Caco-2 (cell line): Measurements from ENCODE around the gene HAO1. TPM values are rescaled to one million over a fixed set of nuclear protein-coding genes. Genes with fewer than 3 reads are reported as not detected.

ENCODE experiments used
- BruUV-seq: library from RNA; stranded (reverse); fragments of 400-500 nt; replicated peaks from 2 replicates; lab custom pipeline; 2021; lab: Mats Ljungman, UMichigan
- CTCF ChIA-PET: fragments of 300-600 bp; sonication (Branson Sonifier 250); formaldehyde crosslinking; loops from one replicate; lab custom pipeline; 2022; ENCODE audit warnings: antibody characterized with exemption; lab: Charles Lee
- POLR2A ChIA-PET: fragments of 300-600 bp; sonication (Branson Sonifier 250); formaldehyde crosslinking; loops from one replicate; lab custom pipeline; 2022; ENCODE audit warnings: antibody characterized with exemption; lab: Charles Lee
- DNase-seq, 2 experiments: peaks; one replicate each; pipeline versions ENCODE4 v3.0.0 to v3.0.0-alpha.2; 2020 to 2022
- H3K27me3 ChIP-seq: replicated peaks from 2 replicates; pipeline ENCODE4 v1.6.0; 2011; ENCODE audit warnings: low read length; ENCODE audit not compliant: control insufficient read depth, insufficient read depth
- H3K36me3 ChIP-seq: 2 replicates; pipeline ENCODE4 v1.5.1; 2011; ENCODE audit warnings: low read length; ENCODE audit not compliant: control insufficient read depth, insufficient read depth
- H3K4me1 ChIP-seq: fragments of 250-450 bp; sonication (Bioruptor Pico); 2 replicates; pipeline ENCODE4 v1.5.1; 2020; ENCODE audit warnings: mild to moderate bottlenecking
- H3K4me3 ChIP-seq: 2 replicates; pipeline ENCODE4 v1.5.1; 2011; ENCODE audit warnings: low read depth, mild to moderate bottlenecking, control low read depth, low read length
- H3K9me3 ChIP-seq: fragments of 250-450 bp; sonication (Bioruptor Pico); 2 replicates; pipeline ENCODE4 v1.5.1; 2020; ENCODE audit warnings: mild to moderate bottlenecking, moderate library complexity
- H3K27ac Mint-ChIP-seq: one replicate; pipeline ENCODE4 v1.8.0; 2022; ENCODE audit warnings: mixed read lengths; ENCODE audit not compliant: unreplicated experiment
- H3K27me3 Mint-ChIP-seq: one replicate; pipeline ENCODE4 v1.8.0; 2022; ENCODE audit warnings: mixed read lengths; ENCODE audit not compliant: insufficient read depth, unreplicated experiment
- H3K36me3 Mint-ChIP-seq: one replicate; pipeline ENCODE4 v1.8.0; 2022; ENCODE audit warnings: mild to moderate bottlenecking, mixed read lengths; ENCODE audit not compliant: insufficient read depth, unreplicated experiment
- H3K4me1 Mint-ChIP-seq: one replicate; pipeline ENCODE4 v1.8.0; 2022; ENCODE audit warnings: low read depth, mixed read lengths; ENCODE audit not compliant: unreplicated experiment
- H3K4me3 Mint-ChIP-seq: one replicate; pipeline ENCODE4 v1.8.0; 2022; ENCODE audit warnings: mild to moderate bottlenecking, moderate library complexity, mixed read lengths; ENCODE audit not compliant: unreplicated experiment
- H3K9me3 Mint-ChIP-seq: one replicate; pipeline ENCODE4 v1.8.0; 2022; ENCODE audit warnings: mixed read lengths; ENCODE audit not compliant: unreplicated experiment
- intact Hi-C: fragments of 100-400 bp; cut with micrococcal nuclease; formaldehyde crosslinking; loops from one replicate; pipeline ENCODE4 v1.10.0; 2022; ENCODE audit not compliant: unreplicated experiment
- total RNA-seq: library from RNA; stranded (reverse); gene quantifications from 2 replicates; pipeline ENCODE4 v1.2.3, GENCODE V29; 2022
- TF ChIP-seq, protein P1 (sequence below), 2 experiments: fragments of 200-600 bp in 1 of 2; IDR thresholded peaks; 1 replicate in 1 of 2; 2 replicates in 1 of 2; pipeline versions ENCODE4 v1.5.1 to v1.8.0; 2011 to 2022; ENCODE audit warnings: antibody characterized with exemption in 1 of 2, control low read depth in 1 of 2, inconsistent platforms in 1 of 2, low read depth in 1 of 2, low read length in 1 of 2, mild to moderate bottlenecking in 1 of 2, moderate library complexity in 1 of 2; ENCODE audit not compliant: insufficient read depth in 1 of 2, severe bottlenecking in 1 of 2, unreplicated experiment in 1 of 2

The HAO1 gene
- total RNA-seq, 1 experiment from 2014 or later: not detected

GRCh38 chr20:7984192-7984591 is 43.9 kb upstream of the HAO1 start:
- CTCF ChIA-PET: interaction anchor here (0.6 kb wide), 1 partner anchor 55 kb away, joined by 4 read pairs; no protein-coding TSS in a partner anchor

GRCh38 chr20:7981374-7981773 is 41.1 kb upstream of the HAO1 start:
- Mint-ChIP-seq H3K4me1 (no peaks in the 10 kb centered on the region), H3K4me3 (no peak overlapping the region), H3K9me3 (no peaks in the 10 kb centered on the region), H3K27me3 (no peaks in the 10 kb centered on the region), H3K27ac (no peak overlapping the region), H3K36me3 (no peaks in the 10 kb centered on the region)
- H3K27me3 ChIP-seq: no peaks in the 10 kb centered on the region
- POLR2A ChIA-PET: no interaction called here
- no peak for DNase-seq
- H3K36me3 ChIP-seq: no peaks in the 10 kb centered on the region
- TF ChIP-seq, protein P1, sequence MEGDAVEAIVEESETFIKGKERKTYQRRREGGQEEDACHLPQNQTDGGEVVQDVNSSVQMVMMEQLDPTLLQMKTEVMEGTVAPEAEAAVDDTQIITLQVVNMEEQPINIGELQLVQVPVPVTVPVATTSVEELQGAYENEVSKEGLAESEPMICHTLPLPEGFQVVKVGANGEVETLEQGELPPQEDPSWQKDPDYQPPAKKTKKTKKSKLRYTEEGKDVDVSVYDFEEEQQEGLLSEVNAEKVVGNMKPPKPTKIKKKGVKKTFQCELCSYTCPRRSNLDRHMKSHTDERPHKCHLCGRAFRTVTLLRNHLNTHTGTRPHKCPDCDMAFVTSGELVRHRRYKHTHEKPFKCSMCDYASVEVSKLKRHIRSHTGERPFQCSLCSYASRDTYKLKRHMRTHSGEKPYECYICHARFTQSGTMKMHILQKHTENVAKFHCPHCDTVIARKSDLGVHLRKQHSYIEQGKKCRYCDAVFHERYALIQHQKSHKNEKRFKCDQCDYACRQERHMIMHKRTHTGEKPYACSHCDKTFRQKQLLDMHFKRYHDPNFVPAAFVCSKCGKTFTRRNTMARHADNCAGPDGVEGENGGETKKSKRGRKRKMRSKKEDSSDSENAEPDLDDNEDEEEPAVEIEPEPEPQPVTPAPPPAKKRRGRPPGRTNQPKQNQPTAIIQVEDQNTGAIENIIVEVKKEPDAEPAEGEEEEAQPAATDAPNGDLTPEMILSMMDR (IDR thresholded peaks at IDR 0.05; ENCODE audit: insufficient read depth in 1 of 2, low read depth in 1 of 2, low read length in 1 of 2, severe bottlenecking in 1 of 2, unreplicated experiment in 1 of 2): no peak
- H3K4me3 ChIP-seq: no peak overlapping the region
- intact Hi-C loops: loop anchor here (2.0 kb wide), 1 partner anchor 473 kb away; no protein-coding TSS in a partner anchor
- no peaks in the 10 kb centered on the region for H3K9me3 ChIP-seq
- CTCF ChIA-PET: interaction anchor here (1.0 to 1.4 kb wide), 3 partner anchors 45 to 741 kb away, joined by 3 to 11 read pairs (median 8); no protein-coding TSS in a partner anchor
- H3K4me1 ChIP-seq: peaks cover 10% of the 10 kb centered on the region
- BruUV-seq: no TSS peak

More at GRCh38 chr20:7984192-7984591, 43.9 kb upstream of the HAO1 start:
- H3K36me3 Mint-ChIP-seq: no peaks in the 10 kb centered on the region
- peaks cover 10% of the 10 kb centered on the region for H3K4me1 ChIP-seq
- H3K36me3 ChIP-seq: no peaks in the 10 kb centered on the region
- H3K9me3 Mint-ChIP-seq: no peaks in the 10 kb centered on the region
- BruUV-seq: no TSS peak
- intact Hi-C loops: no loop called here
- H3K4me1 Mint-ChIP-seq: no peaks in the 10 kb centered on the region
- H3K27me3 ChIP-seq: no peaks in the 10 kb centered on the region
- no peak overlapping the region for H3K4me3 Mint-ChIP-seq
- no peak overlapping the region for H3K27ac Mint-ChIP-seq
- no peak for DNase-seq
- TF ChIP-seq, protein P1 (IDR thresholded peaks at IDR 0.05; ENCODE audit: insufficient read depth in 1 of 2, low read depth in 1 of 2, low read length in 1 of 2, severe bottlenecking in 1 of 2, unreplicated experiment in 1 of 2): no peak
- H3K9me3 ChIP-seq: no peaks in the 10 kb centered on the region
- no peak overlapping the region for H3K4me3 ChIP-seq
- POLR2A ChIA-PET: no interaction called here
- no peaks in the 10 kb centered on the region for H3K27me3 Mint-ChIP-seq

DNA sequence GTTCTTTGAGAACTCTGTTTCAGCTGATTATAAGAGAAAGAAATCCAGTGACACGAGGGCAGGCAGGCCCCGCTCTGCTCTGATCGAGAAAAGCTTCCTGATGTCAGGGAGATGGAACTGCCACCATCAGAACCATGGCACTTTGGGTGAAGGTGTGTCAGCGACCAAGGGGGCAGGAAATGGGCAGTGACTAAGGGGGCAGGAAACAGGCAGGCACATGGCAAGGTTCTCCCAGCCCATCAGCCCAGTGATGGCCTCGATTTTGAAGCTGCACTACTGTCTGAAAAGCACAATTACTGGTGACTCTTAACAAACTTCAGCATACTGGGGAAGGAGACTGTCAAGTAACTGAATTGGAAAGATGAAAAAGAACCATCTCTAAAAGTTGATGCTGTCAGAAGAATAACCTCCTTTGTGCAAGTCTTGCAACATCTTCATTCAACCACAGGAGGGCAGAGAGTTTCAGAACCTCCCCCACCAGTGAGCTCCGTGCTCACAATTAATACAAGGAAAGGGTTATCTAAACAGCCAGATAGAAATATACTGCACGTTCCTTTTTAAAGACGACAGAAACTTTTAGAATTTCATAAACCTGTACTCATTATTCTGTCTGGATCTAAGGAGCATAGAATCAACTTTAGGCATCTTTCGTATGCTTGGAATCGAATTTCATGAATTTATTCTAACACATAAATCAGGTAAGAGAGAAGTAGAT is 40.2 kb upstream of the HAO1 start:
- Histone ChIP-seq H3K4me1 (peaks cover 10% of the 10 kb centered on the region), H3K9me3 (no peaks in the 10 kb centered on the region), H3K36me3 (no peaks in the 10 kb centered on the region), H3K27me3 (no peaks in the 10 kb centered on the region), H3K4me3 (no peak overlapping the region)
- Mint-ChIP-seq H3K27me3 (no peaks in the 10 kb centered on the region), H3K27ac (no peak overlapping the region), H3K36me3 (no peaks in the 10 kb centered on the region), H3K4me1 (no peaks in the 10 kb centered on the region), H3K4me3 (no peak overlapping the region), H3K9me3 (no peaks in the 10 kb centered on the region)
- ChIA-PET POLR2A (no interaction called here), CTCF (interaction anchor here (0.7 to 1.4 kb wide), 9 partner anchors 9 to 1607 kb away, joined by 3 to 11 read pairs (median 5); no protein-coding TSS in a partner anchor)
- BruUV-seq: no TSS peak
- intact Hi-C loops: loop anchor here (1.0 to 2.0 kb wide), 2 partner anchors 474 to 742 kb away; no protein-coding TSS in a partner anchor
- DNase-seq: peak; percentile 41 to 46
- TF ChIP-seq, protein P1 (IDR thresholded peaks at IDR 0.05; ENCODE audit: insufficient read depth in 1 of 2, low read depth in 1 of 2, low read length in 1 of 2, severe bottlenecking in 1 of 2, unreplicated experiment in 1 of 2): peak; percentile 42 to 74
